Liver (tissue), 9 donors: Measurements from ENCODE around the gene PARP2. TPM values are rescaled to one million over a fixed set of nuclear protein-coding genes. Genes with fewer than 3 reads are reported as not detected.

Experiments used
- DNase-seq: peaks from one replicate; pipeline ENCODE4 v3.0.0-alpha.2; 2017; ENCODE audit warnings: low spot score
- H3K27ac ChIP-seq, 2 donors: one replicate each; pipeline ENCODE4 v1.7.0; 2013; ENCODE audit warnings: inconsistent platforms in 2 of 2, low read length in 2 of 2, control low read depth in 1 of 2, low read depth in 1 of 2, mild to moderate bottlenecking in 1 of 2
- H3K27me3 ChIP-seq, 4 donors: one replicate each; pipeline versions ENCODE4 v1.6.1 to v1.7.0; 2013; ENCODE audit warnings: low read length in 3 of 4, inconsistent platforms in 1 of 4, mild to moderate bottlenecking in 1 of 4, moderate library complexity in 1 of 4; ENCODE audit not compliant: control insufficient read depth in 4 of 4, insufficient read depth in 4 of 4
- H3K36me3 ChIP-seq, 4 donors: one replicate each; pipeline versions ENCODE4 v1.6.1 to v1.7.0; 2013; ENCODE audit warnings: low read length in 3 of 4, mild to moderate bottlenecking in 3 of 4, low read depth in 1 of 4, moderate library complexity in 1 of 4; ENCODE audit not compliant: control insufficient read depth in 4 of 4, insufficient read depth in 3 of 4
- H3K4me1 ChIP-seq, 4 donors: one replicate each; pipeline versions ENCODE4 v1.6.1 to v1.7.0; 2013; ENCODE audit warnings: low read length in 3 of 4, mild to moderate bottlenecking in 3 of 4, moderate library complexity in 1 of 4; ENCODE audit not compliant: control insufficient read depth in 4 of 4, insufficient read depth in 4 of 4
- H3K4me3 ChIP-seq, 3 donors: one replicate each; pipeline versions ENCODE4 v1.6.1 to v1.7.0; 2013; ENCODE audit warnings: low read length in 3 of 3, control low read depth in 1 of 3, low read depth in 1 of 3, mild to moderate bottlenecking in 1 of 3
- H3K9ac ChIP-seq, 2 donors: one replicate each; pipeline ENCODE4 v1.7.0; 2013; ENCODE audit warnings: low read length in 2 of 2, mild to moderate bottlenecking in 2 of 2, moderate library complexity in 2 of 2, control low read depth in 1 of 2, low read depth in 1 of 2
- H3K9me3 ChIP-seq, 4 donors: one replicate each; pipeline versions ENCODE4 v1.6.1 to v1.7.0; 2013; ENCODE audit warnings: low read length in 3 of 4; ENCODE audit not compliant: control insufficient read depth in 4 of 4
- ATF3 ChIP-seq: IDR thresholded peaks from 2 replicates; pipeline ENCODE4 v1.6.1; 2016; ENCODE audit warnings: antibody characterized with exemption
- CTCF ChIP-seq: fragments of 150-350 bp; IDR thresholded peaks from 2 replicates; pipeline ENCODE4 v1.5.1; 2017; ENCODE audit warnings: improper control_type of control experiment, low read depth, low read length; ENCODE audit not compliant: missing input control
- EGR1 ChIP-seq, 2 donors: IDR thresholded peaks; 2 replicates each; pipeline ENCODE4 v1.6.1; 2016 to 2018; ENCODE audit warnings: antibody characterized with exemption in 2 of 2, low read depth in 2 of 2
- FOXA1 ChIP-seq: IDR thresholded peaks from 2 replicates; pipeline ENCODE4 v1.6.1; 2016; ENCODE audit warnings: antibody characterized with exemption
- FOXA2 ChIP-seq: IDR thresholded peaks from 2 replicates; pipeline ENCODE4 v1.6.1; 2016; ENCODE audit warnings: antibody characterized with exemption
- GABPA ChIP-seq, 2 donors: IDR thresholded peaks in 1 of 2; conservative IDR thresholded peaks in 1 of 2; 2 replicates each; pipeline ENCODE4 v1.6.1; 2016; ENCODE audit warnings: antibody characterized with exemption in 2 of 2, mild to moderate bottlenecking in 1 of 2, moderate library complexity in 1 of 2
- HNF4A ChIP-seq, 2 donors: conservative IDR thresholded peaks; 2 replicates each; pipeline ENCODE4 v1.6.1; 2016; ENCODE audit warnings: antibody characterized with exemption in 2 of 2, mild to moderate bottlenecking in 2 of 2
- HNF4G ChIP-seq: IDR thresholded peaks from 2 replicates; pipeline ENCODE4 v1.6.1; 2016; ENCODE audit warnings: antibody characterized with exemption
- JUND ChIP-seq, 2 donors: IDR thresholded peaks; 2 replicates each; pipeline ENCODE4 v1.6.1; 2016; ENCODE audit warnings: antibody characterized with exemption in 2 of 2
- MAX ChIP-seq: IDR thresholded peaks from 2 replicates; pipeline ENCODE4 v1.6.1; 2016; ENCODE audit warnings: antibody characterized with exemption
- NR2F2 ChIP-seq: IDR thresholded peaks from 2 replicates; pipeline ENCODE4 v1.6.1; 2016; ENCODE audit warnings: antibody characterized with exemption
- RAD21 ChIP-seq, 2 donors: IDR thresholded peaks; 2 replicates each; pipeline ENCODE4 v1.6.1; 2016; ENCODE audit warnings: antibody characterized with exemption in 2 of 2, mild to moderate bottlenecking in 2 of 2
- REST ChIP-seq: IDR thresholded peaks from 2 replicates; pipeline ENCODE4 v1.6.1; 2016; ENCODE audit warnings: antibody characterized with exemption, mild to moderate bottlenecking
- RXRA ChIP-seq, 2 donors: IDR thresholded peaks; 2 replicates each; pipeline ENCODE4 v1.6.1; 2017 to 2018; ENCODE audit warnings: antibody characterized with exemption in 2 of 2, mild to moderate bottlenecking in 1 of 2
- SP1 ChIP-seq: IDR thresholded peaks from 2 replicates; pipeline ENCODE4 v1.6.1; 2018; ENCODE audit warnings: antibody characterized with exemption, mild to moderate bottlenecking
- TAF1 ChIP-seq: conservative IDR thresholded peaks from 2 replicates; pipeline ENCODE4 v1.6.1; 2016; ENCODE audit warnings: antibody characterized with exemption, mild to moderate bottlenecking
- YY1 ChIP-seq: IDR thresholded peaks from 2 replicates; pipeline ENCODE4 v1.6.1; 2016; ENCODE audit warnings: antibody characterized with exemption, mild to moderate bottlenecking
- ZBTB33 ChIP-seq: IDR thresholded peaks from 2 replicates; pipeline ENCODE4 v1.6.1; 2016; ENCODE audit warnings: antibody characterized with exemption
- WGBS: extraction: QIAGEN DNeasy Blood & Tissue Kit; methylation state at CpG from one replicate; pipeline ENCODE4 v1.1.7; 2013; 5-methylcytosine and 5-hydroxymethylcytosine counted together
- polyA plus RNA-seq, 2 donors: library from polyadenylated mRNA; stranded (reverse) in 1 of 2; unstranded in 1 of 2; fragments of 200-250 nt in 1 of 2; fragments of >200 nt in 1 of 2; fragmentation: Nextera tagmentation in 1 of 2; extraction: Ambion mirVana in 1 of 2; gene quantifications; one replicate each; pipeline versions ENCODE4 v1.2.1 to v1.2.3, GENCODE V29; 2013 to 2015
- total RNA-seq, 2 donors: library from RNA; depleted of rRNA; stranded (reverse); fragments of >200 nt; gene quantifications; one replicate each; pipeline ENCODE4 v1.2.3, GENCODE V29; 2014
- donor health status: healthy.
- donor health status: healthy.
- donor health status: healthy.
- donor health status: healthy.
- donor health status: healthy.

Gene PARP2
- total and polyA plus RNA-seq, 4 donors = 5.6 to 13.3 (median 7.2) TPM

GRCh38 chr14:20384321-20384720 lies 40.9 kb downstream of the PARP2 start:
- DNase-seq = no peak
- H3K9ac ChIP-seq = no peak overlapping the region
- 90% methylated on average over 7 of the region's 7 CpGs for whole genome bisulfite sequencing
- H3K36me3 ChIP-seq = peaks cover 22 to 81% (median 68%) of the 10 kb centered on the region in 4 donors
- no peaks in the 10 kb centered on the region for H3K27me3 ChIP-seq
- no peak for TF ChIP-seq SP1
- no peak for TF ChIP-seq CTCF
- no peak for TF ChIP-seq NR2F2
- TF ChIP-seq FOXA1 = no peak
- no peak for TF ChIP-seq REST
- no peak for TF ChIP-seq HNF4A (conservative IDR thresholded peaks at IDR 0.05)
- TF ChIP-seq JUND (IDR thresholded peaks at IDR 0.05) = no peak
- TF ChIP-seq TAF1 = no peak
- no peak for TF ChIP-seq GABPA (IDR thresholded peaks at IDR 0.05 in 1 of 2, conservative IDR thresholded peaks at IDR 0.05 in 1 of 2)
- no peak for TF ChIP-seq ZBTB33
- no peak for TF ChIP-seq RAD21 (IDR thresholded peaks at IDR 0.05)
- no peak for TF ChIP-seq MAX
- TF ChIP-seq HNF4G = no peak
- no peak for TF ChIP-seq RXRA (IDR thresholded peaks at IDR 0.05)
- TF ChIP-seq FOXA2 = no peak
- no peak for TF ChIP-seq YY1
- no peak for TF ChIP-seq EGR1 (IDR thresholded peaks at IDR 0.05; ENCODE audit: low read depth in 2 of 2)
- no peak for TF ChIP-seq ATF3
- H3K27ac ChIP-seq = no peak overlapping the region
- no peaks in the 10 kb centered on the region for H3K9me3 ChIP-seq
- no peak overlapping the region for H3K4me3 ChIP-seq
- H3K4me1 ChIP-seq = peaks cover 0 to 3% (median 0%) of the 10 kb centered on the region in 4 donors
